Ovary (tissue), 3 donors: ENCODE results near the gene SORT1.

ENCODE experiments used
- POLR2A ChIP-seq: fragments of 450-650 bp; IDR thresholded peaks from one replicate; pipeline ENCODE4 v1.6.1; 2017; ENCODE audit warnings: antibody characterized with exemption, mild to moderate bottlenecking, moderate library complexity
- TF ChIP-seq, protein P1 (sequence below), 3 donors: fragments of 450-650 bp in 2 of 3; fragments of 200-600 bp in 1 of 3; IDR thresholded peaks; one replicate each; pipeline versions ENCODE4 v1.5.1 to v1.8.0; 2016 to 2022; ENCODE audit warnings: antibody characterized with exemption in 3 of 3, mild to moderate bottlenecking in 1 of 3
- donor health status: DM: no; HTN: no; CAD: no.

DNA sequence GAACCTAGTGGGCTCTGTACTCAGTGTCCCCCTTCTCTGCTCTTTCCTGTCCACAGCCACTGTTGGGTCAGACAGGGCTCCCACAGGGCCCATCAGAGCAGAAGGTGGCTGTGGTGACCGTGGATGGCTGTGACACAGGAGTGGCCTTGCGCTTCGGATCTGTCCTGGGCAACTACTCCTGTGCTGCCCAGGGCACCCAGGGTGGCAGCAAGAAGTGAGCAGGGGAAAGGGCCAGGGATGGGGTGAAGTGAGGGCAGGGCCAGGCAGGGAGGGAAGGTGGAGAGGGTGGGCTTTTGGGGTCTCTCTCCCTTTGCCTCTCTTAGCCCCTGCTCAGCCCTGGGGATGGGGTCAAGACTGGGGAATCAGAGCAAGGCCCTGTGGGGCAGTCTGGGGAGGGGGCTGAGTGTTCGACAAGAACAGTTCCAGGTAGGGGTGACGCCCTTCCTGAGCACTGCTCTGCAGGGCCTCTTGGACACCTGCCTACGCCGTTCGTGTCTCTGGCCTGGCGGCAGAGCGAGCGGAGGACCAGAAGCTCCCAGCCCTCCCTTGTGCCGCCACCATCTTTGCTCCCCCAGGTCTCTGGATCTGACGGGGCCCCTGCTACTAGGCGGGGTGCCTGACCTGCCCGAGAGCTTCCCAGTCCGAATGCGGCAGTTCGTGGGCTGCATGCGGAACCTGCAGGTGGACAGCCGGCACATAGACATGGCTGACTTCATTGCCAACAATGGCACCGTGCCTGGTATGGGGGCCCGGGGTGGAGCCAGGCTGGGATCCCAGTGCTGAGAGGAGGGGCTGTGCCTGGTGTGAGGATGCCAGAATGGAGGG lies 135.3 kb downstream of the SORT1 start:
- TF ChIP-seq, protein P1, sequence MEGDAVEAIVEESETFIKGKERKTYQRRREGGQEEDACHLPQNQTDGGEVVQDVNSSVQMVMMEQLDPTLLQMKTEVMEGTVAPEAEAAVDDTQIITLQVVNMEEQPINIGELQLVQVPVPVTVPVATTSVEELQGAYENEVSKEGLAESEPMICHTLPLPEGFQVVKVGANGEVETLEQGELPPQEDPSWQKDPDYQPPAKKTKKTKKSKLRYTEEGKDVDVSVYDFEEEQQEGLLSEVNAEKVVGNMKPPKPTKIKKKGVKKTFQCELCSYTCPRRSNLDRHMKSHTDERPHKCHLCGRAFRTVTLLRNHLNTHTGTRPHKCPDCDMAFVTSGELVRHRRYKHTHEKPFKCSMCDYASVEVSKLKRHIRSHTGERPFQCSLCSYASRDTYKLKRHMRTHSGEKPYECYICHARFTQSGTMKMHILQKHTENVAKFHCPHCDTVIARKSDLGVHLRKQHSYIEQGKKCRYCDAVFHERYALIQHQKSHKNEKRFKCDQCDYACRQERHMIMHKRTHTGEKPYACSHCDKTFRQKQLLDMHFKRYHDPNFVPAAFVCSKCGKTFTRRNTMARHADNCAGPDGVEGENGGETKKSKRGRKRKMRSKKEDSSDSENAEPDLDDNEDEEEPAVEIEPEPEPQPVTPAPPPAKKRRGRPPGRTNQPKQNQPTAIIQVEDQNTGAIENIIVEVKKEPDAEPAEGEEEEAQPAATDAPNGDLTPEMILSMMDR (IDR thresholded peaks at IDR 0.05), result no peak
- TF ChIP-seq POLR2A, result no peak
